ENCODE measurements around the gene ABCG1. TPM values are rescaled to one million over a fixed set of nuclear protein-coding genes. Genes with fewer than 3 reads are reported as not detected.
A peak's percentile ranks its signal among the peaks of the same experiment; 100 is the strongest.

ABCG1 gene
- polyA plus RNA-seq, 1 donor: 10.2 TPM

DNA sequence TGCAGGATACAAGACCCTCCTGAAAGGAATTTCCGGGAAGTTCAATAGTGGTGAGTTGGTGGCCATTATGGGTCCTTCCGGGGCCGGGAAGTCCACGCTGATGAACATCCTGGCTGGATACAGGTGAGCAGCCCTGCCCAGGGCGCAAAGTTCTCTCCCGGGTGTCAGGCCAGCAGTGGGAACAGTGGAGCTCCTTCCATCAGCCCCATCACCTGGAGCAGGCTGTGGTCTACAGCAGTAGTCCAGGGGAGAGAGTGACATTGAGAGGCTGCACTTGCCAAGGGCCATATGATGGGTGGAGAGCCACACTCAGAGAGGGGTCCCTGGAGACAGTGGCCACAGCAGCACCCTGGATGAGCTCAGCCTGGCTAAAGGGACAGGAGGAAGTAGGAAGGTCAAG lies 52.1 kb downstream of the ABCG1 start:
- no peak for DNase-seq

DNA sequence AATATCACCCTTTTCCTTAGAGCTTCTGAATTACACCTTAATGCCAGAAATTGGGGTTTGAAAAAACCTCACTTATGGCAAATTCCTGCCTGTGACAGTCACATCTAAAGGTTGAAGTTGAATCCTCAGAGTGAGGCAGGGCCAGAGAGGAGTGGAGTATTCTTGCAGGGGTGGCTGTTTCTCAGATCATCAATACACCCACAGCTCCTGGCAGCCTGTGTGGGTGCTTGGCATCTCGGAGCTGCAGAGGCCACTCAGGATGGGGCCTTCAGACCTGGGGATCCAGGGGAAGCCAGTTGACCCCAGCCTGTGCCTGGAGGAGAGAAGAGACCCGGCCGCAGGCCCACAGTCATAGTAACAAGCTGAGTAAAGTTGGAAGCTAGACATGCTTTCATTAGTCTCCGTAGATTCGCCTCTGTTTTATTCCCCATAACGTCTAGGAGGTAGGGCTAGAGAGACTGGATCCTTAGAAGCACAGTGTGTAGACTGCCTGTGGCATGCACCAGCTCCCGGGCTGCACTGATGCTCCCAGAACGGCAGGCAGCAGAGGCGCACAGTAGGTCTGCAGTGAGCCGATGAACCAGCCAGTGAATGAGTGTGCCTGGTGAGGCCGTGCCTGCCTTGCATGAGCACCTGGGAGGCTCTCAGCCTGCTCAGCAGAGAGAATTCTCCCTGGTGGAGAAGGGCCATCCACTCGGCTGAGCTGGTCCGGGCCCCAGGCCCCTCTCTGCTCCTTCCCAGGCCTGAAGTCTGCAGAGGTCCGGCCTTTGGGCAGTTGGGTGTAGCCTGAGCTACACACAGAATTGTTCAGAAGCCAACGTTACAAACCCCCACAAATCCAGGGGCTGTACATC lies 53.4 kb downstream of the ABCG1 start:
- DNase-seq: no peak

- no peak for DNase-seq
Observed at GRCh38 chr21:42272984-42273600, 54.2 kb downstream of the ABCG1 start.

DNA sequence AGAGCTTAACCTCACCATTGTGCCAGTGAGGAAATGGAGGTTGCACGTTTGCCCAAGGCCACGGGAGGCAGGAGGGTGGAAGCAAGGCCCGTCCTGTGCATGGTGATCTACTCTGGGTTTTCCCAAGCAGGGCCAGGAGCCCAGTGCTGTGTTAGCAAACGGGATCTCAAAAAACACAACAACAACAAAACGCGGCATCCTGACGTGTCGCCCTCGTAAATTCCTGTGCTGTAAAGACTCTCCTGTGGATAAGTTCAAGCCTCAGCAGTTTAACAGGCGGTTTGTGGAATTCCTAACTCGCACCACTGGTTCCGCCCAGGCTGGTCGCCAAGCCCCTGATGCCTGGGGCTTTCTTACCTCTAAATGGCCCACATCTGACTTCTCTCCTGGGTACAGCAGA lies 57.1 kb downstream of the ABCG1 start:
- peak; percentile 48 for DNase-seq

DNA sequence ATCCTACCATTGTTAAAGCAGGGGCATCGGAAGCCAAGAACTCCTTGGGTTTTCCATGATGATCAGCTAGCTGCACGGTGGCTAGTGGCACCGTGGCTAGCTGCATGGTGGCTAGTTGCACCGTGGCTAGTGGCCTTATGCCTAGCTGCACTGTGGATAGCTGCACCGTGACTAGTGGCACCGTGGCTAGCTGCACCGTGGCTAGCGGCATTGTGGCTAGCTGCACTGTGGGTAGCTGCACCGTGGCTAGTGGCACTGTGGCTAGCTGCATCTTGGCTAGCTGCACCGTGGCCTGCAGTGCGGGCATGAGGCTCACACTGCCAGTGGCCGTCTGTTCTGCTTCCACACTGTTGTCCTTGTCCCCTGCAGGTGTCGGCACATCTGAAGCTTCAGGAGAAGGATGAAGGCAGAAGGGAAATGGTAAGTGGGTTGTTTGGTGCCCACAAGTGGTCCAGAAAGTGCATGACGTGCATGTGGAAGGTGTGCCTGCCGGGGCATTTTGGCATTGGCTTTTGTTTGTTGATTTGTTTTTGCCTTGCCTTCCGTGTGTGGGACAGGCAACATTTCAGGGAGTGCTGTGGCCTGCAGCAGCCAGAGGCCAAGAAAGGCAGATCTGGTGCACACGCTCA lies 57.7 kb downstream of the ABCG1 start:
- no peak for DNase-seq

GRCh38 chr21:42277593-42277992 lies 58.7 kb downstream of the ABCG1 start:
- DNase-seq: no peak

- no peak for DNase-seq
Observed at GRCh38 chr21:42278451-42279149, 59.7 kb downstream of the ABCG1 start.

DNA sequence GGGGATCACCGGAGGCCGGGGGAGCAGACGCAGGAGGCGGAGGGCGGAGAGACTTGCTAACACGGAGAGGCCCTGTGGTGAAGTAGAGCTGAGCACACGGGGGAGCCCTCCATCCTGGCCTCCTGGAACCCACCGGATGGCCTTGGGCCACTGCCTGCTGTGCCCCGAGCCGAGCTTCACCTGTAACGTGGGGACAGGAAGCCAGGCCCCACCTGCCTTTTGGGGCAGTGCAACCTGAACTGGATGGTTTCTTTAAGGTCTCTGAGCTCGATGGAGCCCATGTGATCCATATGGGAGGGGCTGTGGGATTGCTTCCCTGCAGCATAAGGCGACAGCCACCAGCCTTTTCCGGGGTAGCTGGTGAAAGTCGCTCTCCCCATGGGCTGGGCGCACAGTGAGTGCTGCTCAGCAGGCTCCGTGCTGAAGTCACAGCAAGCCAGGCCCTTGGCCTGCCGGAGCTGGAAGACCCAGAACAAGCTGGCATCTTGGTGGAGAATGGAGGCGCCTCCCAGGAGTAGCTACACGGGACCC lies 60.5 kb downstream of the ABCG1 start:
- DNase-seq: no peak

GRCh38 chr21:42279888-42280287 lies 60.9 kb downstream of the ABCG1 start:
- DNase-seq: no peak

DNA sequence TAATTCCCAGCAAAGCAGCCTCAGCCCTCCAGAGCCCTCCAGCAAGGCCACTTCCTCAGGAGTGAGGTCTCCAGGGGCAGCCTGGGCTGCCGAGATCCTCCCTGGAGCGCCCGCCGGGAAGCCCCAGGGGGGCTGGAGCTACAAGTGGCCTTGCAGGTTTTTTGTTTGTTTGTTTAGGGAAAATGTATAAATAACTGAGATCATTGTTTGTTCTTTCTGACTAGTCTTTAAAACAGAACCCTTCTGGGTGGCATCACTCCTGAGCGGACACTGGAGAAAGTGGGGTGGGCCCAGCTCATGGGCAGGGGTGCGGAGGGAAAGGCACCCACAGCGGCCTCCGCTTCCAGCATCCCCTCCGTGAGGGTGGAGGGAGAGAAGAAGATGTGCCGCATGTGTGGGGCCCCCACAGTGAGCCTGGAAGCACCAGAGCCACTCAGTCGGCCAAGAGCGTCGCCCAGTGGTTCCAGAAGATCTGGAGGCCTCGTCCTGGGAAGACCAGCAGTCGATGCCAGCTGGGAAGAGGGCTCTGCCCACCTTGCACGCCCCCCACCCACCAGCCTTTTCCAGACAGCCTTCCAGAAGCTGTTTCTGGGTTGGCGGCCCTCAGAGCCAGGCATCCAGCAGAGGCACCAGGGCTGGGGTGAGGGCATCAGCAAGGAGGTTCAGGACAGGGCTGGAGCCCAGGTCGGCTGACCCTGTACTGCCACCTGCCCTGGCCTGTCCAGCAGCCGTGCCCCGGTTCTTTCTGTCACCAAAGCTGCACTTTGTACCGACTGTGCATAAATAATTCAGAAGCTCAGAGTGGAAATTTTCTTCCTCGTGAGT lies 61.6 kb downstream of the ABCG1 start:
- DNase-seq: no peak

DNA sequence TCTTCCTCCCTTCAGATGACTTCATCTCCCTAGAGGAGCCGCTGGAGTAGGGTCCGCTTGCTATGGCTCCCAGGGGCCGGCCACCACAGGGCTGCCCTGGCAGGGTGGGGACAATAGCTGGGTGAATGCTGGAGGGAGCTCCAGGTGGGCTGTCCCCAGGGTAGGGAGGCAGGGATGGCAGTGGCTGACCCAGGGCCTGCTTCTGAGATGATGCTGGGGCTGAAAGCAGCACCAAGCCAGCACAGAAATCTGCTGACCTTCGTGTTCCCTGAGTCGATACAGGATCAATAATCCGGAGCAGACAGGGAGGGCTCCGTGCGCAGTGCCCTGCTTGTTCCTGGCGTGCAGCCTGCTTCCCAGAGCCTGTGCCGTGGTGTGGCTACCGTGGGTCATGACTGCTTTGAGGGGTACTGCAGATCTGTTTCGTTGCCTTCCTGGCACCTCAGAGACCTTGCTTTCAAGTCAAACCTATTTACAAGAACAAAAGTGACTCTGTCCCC lies 62.3 kb downstream of the ABCG1 start:
- no peak for DNase-seq

GRCh38 chr21:42282021-42282420 lies 63.1 kb downstream of the ABCG1 start:
- no peak for DNase-seq

GRCh38 chr21:42282715-42283114 lies 63.8 kb downstream of the ABCG1 start:
- DNase-seq: no peak

GRCh38 chr21:42285569-42286245 lies 66.8 kb downstream of the ABCG1 start:
- no peak for DNase-seq

DNA sequence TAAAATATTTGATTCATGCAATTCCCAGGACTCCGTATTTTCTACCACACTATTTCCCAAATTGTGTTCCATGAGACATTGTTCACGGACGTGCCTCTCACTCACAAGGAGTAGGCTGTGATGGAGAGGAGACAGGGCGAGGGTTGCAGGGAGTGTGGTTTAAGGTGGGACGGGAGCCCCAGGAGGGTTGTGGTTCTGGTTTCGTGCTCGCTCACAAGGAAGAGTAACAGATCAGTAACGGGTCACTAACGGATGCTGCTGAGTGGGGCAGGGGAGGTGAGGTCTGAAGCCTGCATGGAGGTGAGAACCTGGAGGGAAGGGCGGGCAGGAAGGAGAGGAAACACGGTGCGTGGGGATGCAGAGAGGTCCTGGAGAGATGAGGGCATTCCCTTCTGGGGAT lies 67.5 kb downstream of the ABCG1 start:
- no peak for DNase-seq

GRCh38 chr21:42287193-42288083 lies 68.5 kb downstream of the ABCG1 start:
- no peak for DNase-seq

DNA sequence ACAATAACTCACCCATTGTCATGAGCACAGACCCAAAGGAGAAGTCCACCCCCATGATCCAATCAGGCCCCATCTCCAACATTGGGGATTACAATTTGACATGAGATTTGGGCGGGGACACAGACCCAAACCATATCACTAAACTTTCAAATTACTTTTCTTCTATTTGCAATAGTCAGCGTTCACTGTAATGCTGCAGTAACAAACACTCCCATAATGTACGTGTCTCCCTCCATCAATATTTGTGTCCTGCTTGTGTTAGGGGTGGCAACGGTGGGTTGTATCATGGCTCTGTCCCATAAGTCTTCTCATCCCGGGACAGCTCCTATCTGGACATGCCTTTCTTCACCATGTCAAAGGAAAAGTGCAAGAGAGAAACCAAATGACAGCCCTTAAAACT lies 70.0 kb downstream of the ABCG1 start:
- no peak for DNase-seq

DNA sequence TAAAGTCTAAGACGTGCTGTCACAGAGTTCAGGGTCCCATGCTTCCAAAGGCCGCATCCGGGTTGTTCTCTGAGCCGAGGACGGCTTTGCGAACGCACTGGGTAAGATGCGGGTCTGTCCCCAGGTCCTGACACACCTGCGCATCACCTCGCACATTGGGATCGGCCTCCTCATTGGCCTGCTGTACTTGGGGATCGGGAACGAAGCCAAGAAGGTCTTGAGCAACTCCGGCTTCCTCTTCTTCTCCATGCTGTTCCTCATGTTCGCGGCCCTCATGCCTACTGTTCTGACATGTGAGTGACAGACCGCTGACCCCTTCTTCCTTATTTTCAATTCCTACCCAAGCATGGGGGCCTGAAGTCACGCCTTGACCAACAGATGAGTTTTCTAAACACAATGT lies 71.0 kb downstream of the ABCG1 start:
- DNase-seq: no peak

DNA sequence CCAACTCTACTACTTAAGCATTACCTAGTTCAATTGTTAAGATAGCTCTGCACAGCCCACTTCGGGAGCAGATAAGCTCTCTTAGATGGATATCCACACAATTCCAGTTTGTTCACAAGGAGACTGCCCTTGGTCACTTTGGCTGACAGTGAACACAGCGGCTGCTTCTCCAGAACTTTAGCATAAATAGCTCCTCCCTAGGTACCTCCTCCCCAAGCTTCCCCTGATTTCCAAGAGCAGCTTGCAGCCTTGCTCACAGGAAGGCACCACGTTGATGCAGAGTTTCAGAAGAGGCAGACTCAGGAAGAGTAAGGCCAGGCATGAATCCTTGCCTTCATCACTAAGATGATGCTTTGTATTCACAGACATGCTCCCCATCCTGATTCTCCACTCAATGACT lies 71.6 kb downstream of the ABCG1 start:
- no peak for DNase-seq
